ENCODE results near the gene PPP3CA. TPM values are rescaled to one million over a fixed set of nuclear protein-coding genes. Genes with fewer than 3 reads are reported as not detected.

PPP3CA gene
- total RNA-seq, 2 experiments from 2014 or later = 31.1 to 33.4 TPM

- POLR2A ChIA-PET = no interaction called here
- Mint-ChIP-seq H3K27me3 (peaks cover 3% of the 10 kb centered on the region), H3K36me3 (no peaks in the 10 kb centered on the region), H3K4me1 (peaks cover 4% of the 10 kb centered on the region), H3K4me3 (no peak overlapping the region), H3K27ac (no peak overlapping the region), H3K9me3 (peaks cover 2% of the 10 kb centered on the region)
- ATAC-seq (ENCODE audit: low read depth) (no peak), DNase-seq (no peak)
Observed at GRCh38 chr4:101291198-101291597, 56.1 kb downstream of the PPP3CA start.

GRCh38 chr4:101290654-101291053, 56.7 kb downstream of the PPP3CA start:
- Mint-ChIP-seq H3K4me1 (peaks cover 4% of the 10 kb centered on the region), H3K27me3 (peaks cover 3% of the 10 kb centered on the region)
- POLR2A ChIA-PET = no interaction called here

GRCh38 chr4:101289306-101289705, 58.0 kb downstream of the PPP3CA start:
- DNase-seq = no peak
- H3K4me1 Mint-ChIP-seq = peaks cover 4% of the 10 kb centered on the region
- H3K27ac Mint-ChIP-seq = no peak overlapping the region
- POLR2A ChIA-PET = no interaction called here
- ATAC-seq (ENCODE audit: low read depth) = no peak
- peaks cover 3% of the 10 kb centered on the region for H3K36me3 Mint-ChIP-seq
- no peak overlapping the region for H3K4me3 Mint-ChIP-seq
- peaks cover 2% of the 10 kb centered on the region for H3K9me3 Mint-ChIP-seq
- peaks cover 3% of the 10 kb centered on the region for H3K27me3 Mint-ChIP-seq

More at GRCh38 chr4:101290654-101291053, 56.7 kb downstream of the PPP3CA start:
- peaks cover 2% of the 10 kb centered on the region for H3K9me3 Mint-ChIP-seq
- H3K27ac Mint-ChIP-seq = no peak overlapping the region
- H3K4me3 Mint-ChIP-seq = no peak overlapping the region
- ATAC-seq (ENCODE audit: low read depth) (no peak), DNase-seq (no peak)
- no peaks in the 10 kb centered on the region for H3K36me3 Mint-ChIP-seq

- Mint-ChIP-seq H3K4me3 (no peak overlapping the region), H3K36me3 (peaks cover 3% of the 10 kb centered on the region), H3K27ac (no peak overlapping the region), H3K4me1 (peaks cover 5% of the 10 kb centered on the region), H3K9me3 (no peaks in the 10 kb centered on the region), H3K27me3 (peaks cover 3% of the 10 kb centered on the region)
- DNase-seq = no peak
- ATAC-seq (ENCODE audit: low read depth) = no peak
- POLR2A ChIA-PET = no interaction called here
Observed at GRCh38 chr4:101288365-101289145, 58.8 kb downstream of the PPP3CA start.

GRCh38 chr4:101287324-101287723, 60.0 kb downstream of the PPP3CA start:
- Mint-ChIP-seq H3K4me3 (no peak overlapping the region), H3K36me3 (peaks cover 3% of the 10 kb centered on the region), H3K9me3 (no peaks in the 10 kb centered on the region), H3K27ac (no peak overlapping the region), H3K27me3 (peaks cover 3% of the 10 kb centered on the region), H3K4me1 (peaks cover 15% of the 10 kb centered on the region)
- DNase-seq (no peak), ATAC-seq (ENCODE audit: low read depth) (no peak)
- POLR2A ChIA-PET = no interaction called here

GRCh38 chr4:101286663-101287062, 60.7 kb downstream of the PPP3CA start:
- no peak for DNase-seq
- peaks cover 19% of the 10 kb centered on the region for H3K4me1 Mint-ChIP-seq
- H3K9me3 Mint-ChIP-seq = no peaks in the 10 kb centered on the region
- H3K36me3 Mint-ChIP-seq = peaks cover 3% of the 10 kb centered on the region
- ATAC-seq (ENCODE audit: low read depth) = no peak
- H3K27ac Mint-ChIP-seq = no peak overlapping the region
- peaks cover 3% of the 10 kb centered on the region for H3K27me3 Mint-ChIP-seq
- no peak overlapping the region for H3K4me3 Mint-ChIP-seq
- POLR2A ChIA-PET = no interaction called here

- Mint-ChIP-seq H3K9me3 (no peaks in the 10 kb centered on the region), H3K27ac (no peak overlapping the region), H3K4me3 (no peak overlapping the region), H3K36me3 (peaks cover 5% of the 10 kb centered on the region), H3K27me3 (peaks cover 3% of the 10 kb centered on the region), H3K4me1 (peaks cover 19% of the 10 kb centered on the region)
- DNase-seq (no peak), ATAC-seq (ENCODE audit: low read depth) (no peak)
- POLR2A ChIA-PET = no interaction called here
Observed at GRCh38 chr4:101285985-101286384, 61.3 kb downstream of the PPP3CA start.

- H3K36me3 Mint-ChIP-seq = peaks cover 11% of the 10 kb centered on the region
- POLR2A ChIA-PET = no interaction called here
- peaks cover 3% of the 10 kb centered on the region for H3K27me3 Mint-ChIP-seq
- no peak for DNase-seq
- H3K27ac Mint-ChIP-seq = no peak overlapping the region
- H3K4me1 Mint-ChIP-seq = peaks cover 24% of the 10 kb centered on the region
- H3K9me3 Mint-ChIP-seq = no peaks in the 10 kb centered on the region
- no peak overlapping the region for H3K4me3 Mint-ChIP-seq
- no peak for ATAC-seq (ENCODE audit: low read depth)
Observed at GRCh38 chr4:101284546-101284945, 62.8 kb downstream of the PPP3CA start.

GRCh38 chr4:101283434-101283833, 63.9 kb downstream of the PPP3CA start:
- H3K9me3 Mint-ChIP-seq = no peaks in the 10 kb centered on the region
- POLR2A ChIA-PET = no interaction called here
- no peak overlapping the region for H3K27ac Mint-ChIP-seq
- peaks cover 11% of the 10 kb centered on the region for H3K36me3 Mint-ChIP-seq
- peaks cover 27% of the 10 kb centered on the region for H3K4me1 Mint-ChIP-seq
- H3K27me3 Mint-ChIP-seq = peaks cover 3% of the 10 kb centered on the region
- ATAC-seq (ENCODE audit: low read depth) = no peak
- no peak overlapping the region for H3K4me3 Mint-ChIP-seq
- no peak for DNase-seq

- peaks cover 27% of the 10 kb centered on the region for H3K4me1 Mint-ChIP-seq
- POLR2A ChIA-PET = no interaction called here
- ATAC-seq (ENCODE audit: low read depth) = peak; percentile 69
Observed at GRCh38 chr4:101282076-101282844, 65.1 kb downstream of the PPP3CA start.

GRCh38 chr4:101280866-101281600, 66.3 kb downstream of the PPP3CA start:
- Mint-ChIP-seq H3K9me3 (no peaks in the 10 kb centered on the region), H3K36me3 (peaks cover 11% of the 10 kb centered on the region), H3K4me1 (peaks cover 27% of the 10 kb centered on the region), H3K27ac (no peak overlapping the region), H3K4me3 (no peak overlapping the region), H3K27me3 (no peaks in the 10 kb centered on the region)
- POLR2A ChIA-PET = no interaction called here
- DNase-seq (no peak), ATAC-seq (ENCODE audit: low read depth) (no peak)

More at GRCh38 chr4:101282076-101282844, 65.1 kb downstream of the PPP3CA start:
- H3K36me3 Mint-ChIP-seq = peaks cover 11% of the 10 kb centered on the region
- H3K27me3 Mint-ChIP-seq = peaks cover under 1% of the 10 kb centered on the region
- peak overlapping the region; percentile 17 for H3K27ac Mint-ChIP-seq
- no peaks in the 10 kb centered on the region for H3K9me3 Mint-ChIP-seq
- peak overlapping the region; percentile 3 for H3K4me3 Mint-ChIP-seq
- DNase-seq = no peak

GRCh38 chr4:101279377-101279871, 67.9 kb downstream of the PPP3CA start:
- peak; percentile 50 for ATAC-seq (ENCODE audit: low read depth)
- no peaks in the 10 kb centered on the region for H3K9me3 Mint-ChIP-seq

GRCh38 chr4:101277671-101278070, 69.7 kb downstream of the PPP3CA start:
- Mint-ChIP-seq H3K27ac (no peak overlapping the region), H3K36me3 (peaks cover 8% of the 10 kb centered on the region), H3K4me3 (no peak overlapping the region), H3K9me3 (no peaks in the 10 kb centered on the region), H3K27me3 (no peaks in the 10 kb centered on the region), H3K4me1 (peaks cover 18% of the 10 kb centered on the region)
- DNase-seq = no peak
- ATAC-seq (ENCODE audit: low read depth) = no peak
- POLR2A ChIA-PET = no interaction called here

More at GRCh38 chr4:101279377-101279871, 67.9 kb downstream of the PPP3CA start:
- Mint-ChIP-seq H3K27me3 (no peaks in the 10 kb centered on the region), H3K36me3 (peaks cover 8% of the 10 kb centered on the region), H3K27ac (peak overlapping the region; percentile 49), H3K4me1 (peaks cover 25% of the 10 kb centered on the region), H3K4me3 (peak overlapping the region; percentile 47)
- DNase-seq = no peak
- POLR2A ChIA-PET = no interaction called here

Measured in activated naive CD8-positive, alpha-beta T cell treated with anti-CD3 and anti-CD28 coated beads, Interleukin-2, amount 10 ng/mL, durations not matched to agents 7 days and 5 days (primary cell).